ENCODE data around the gene S100A10.
A peak's percentile ranks its signal among the peaks of the same experiment; 100 is the strongest.

Gene S100A10

GRCh38 chr1:152009691-152010090, 16.0 kb upstream of the S100A10 start:
- DNase-seq = no peak

GRCh38 chr1:152007047-152007446, 13.4 kb upstream of the S100A10 start:
- DNase-seq = no peak

- DNase-seq = no peak
Observed at GRCh38 chr1:152005360-152005912, 11.8 kb upstream of the S100A10 start.

GRCh38 chr1:152003846-152004442, 10.3 kb upstream of the S100A10 start:
- DNase-seq = no peak

GRCh38 chr1:152002960-152003359, 9.3 kb upstream of the S100A10 start:
- no peak for DNase-seq

GRCh38 chr1:152001631-152002584, 8.2 kb upstream of the S100A10 start:
- DNase-seq = peak; percentile 38 to 74 (median 65)

GRCh38 chr1:152000964-152001630, 7.4 kb upstream of the S100A10 start:
- DNase-seq = no peak

GRCh38 chr1:151998611-151999362, 5.1 kb upstream of the S100A10 start:
- DNase-seq = no peak

GRCh38 chr1:151997284-151997570, 3.6 kb upstream of the S100A10 start:
- DNase-seq = no peak

- DNase-seq = no peak
Observed at GRCh38 chr1:151995774-151996173, 2.1 kb upstream of the S100A10 start.

GRCh38 chr1:151994956-151995355, 1.3 kb upstream of the S100A10 start:
- DNase-seq = no peak

GRCh38 chr1:151993084-151993733, 450 bp downstream of the S100A10 start:
- DNase-seq = peak in 4 of 5 donors; percentile 18 to 54 (median 22)

GRCh38 chr1:151992303-151993083, 1.2 kb downstream of the S100A10 start:
- peak in 2 of 5 donors; percentile 7 to 25 for DNase-seq

GRCh38 chr1:151991663-151992302, 1.9 kb downstream of the S100A10 start:
- no peak for DNase-seq

GRCh38 chr1:151990856-151991198, 2.8 kb downstream of the S100A10 start:
- no peak for DNase-seq

GRCh38 chr1:151990058-151990855, 3.4 kb downstream of the S100A10 start:
- no peak for DNase-seq

GRCh38 chr1:151989211-151989862, 4.3 kb downstream of the S100A10 start:
- DNase-seq = peak in 1 of 5 donors; percentile 19

GRCh38 chr1:151988405-151988923, 5.2 kb downstream of the S100A10 start:
- DNase-seq = no peak
